NOMO-1 treated with DMSO at 0.1 percent for 48 hours (cell line): ENCODE data around the gene SPATA12.
"Not testable (repeated sequence)": the region's sequence is repeated elsewhere in the genome, so short reads cannot be mapped to it uniquely, and the experiment has no call there.

ENCODE experiments used
- DNase-seq: peaks from one replicate; lab custom pipeline; 2025; ENCODE audit not compliant: unreplicated experiment; lab: John Stamatoyannopoulos, UW

Gene SPATA12

DNA sequence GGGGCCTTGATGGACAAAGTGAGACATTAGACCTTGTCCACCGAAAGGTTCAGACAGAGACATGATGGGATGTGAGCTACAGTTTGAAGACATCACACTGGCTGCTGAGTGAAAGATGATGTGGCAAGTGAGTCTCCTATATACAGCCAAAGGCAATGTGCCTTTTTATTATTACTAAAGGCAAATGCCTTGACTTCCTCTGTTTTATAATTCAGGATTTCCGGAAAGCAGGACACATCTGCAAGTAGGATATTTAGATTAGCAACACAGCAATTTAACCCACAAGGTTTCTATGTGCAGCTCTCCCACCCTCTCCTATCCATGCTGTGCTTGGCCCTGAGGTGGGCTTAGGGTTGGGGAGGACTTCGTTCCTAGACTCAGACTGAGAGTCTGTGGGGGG is 20.7 kb downstream of the SPATA12 start:
- no peak for DNase-seq

DNA sequence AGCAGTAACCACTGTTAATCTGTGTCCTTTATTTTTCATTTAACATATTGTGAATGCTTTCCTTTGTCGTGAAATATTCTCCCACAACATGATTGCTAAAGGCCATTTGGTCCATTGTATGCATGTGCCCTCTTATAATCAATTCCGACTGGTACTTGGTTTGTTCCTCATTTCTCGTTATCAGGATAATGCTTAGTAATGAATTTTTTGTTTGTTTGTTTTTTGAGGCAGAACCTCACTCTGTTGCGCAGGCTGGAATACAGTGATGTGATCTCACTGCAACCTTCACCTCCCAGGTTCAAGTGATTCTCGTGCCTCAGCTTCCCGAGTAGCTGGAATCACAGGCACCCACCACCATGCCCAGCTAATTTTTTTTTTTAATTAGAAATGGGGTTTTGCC is 22.0 kb downstream of the SPATA12 start:
- DNase-seq: no peak

DNA sequence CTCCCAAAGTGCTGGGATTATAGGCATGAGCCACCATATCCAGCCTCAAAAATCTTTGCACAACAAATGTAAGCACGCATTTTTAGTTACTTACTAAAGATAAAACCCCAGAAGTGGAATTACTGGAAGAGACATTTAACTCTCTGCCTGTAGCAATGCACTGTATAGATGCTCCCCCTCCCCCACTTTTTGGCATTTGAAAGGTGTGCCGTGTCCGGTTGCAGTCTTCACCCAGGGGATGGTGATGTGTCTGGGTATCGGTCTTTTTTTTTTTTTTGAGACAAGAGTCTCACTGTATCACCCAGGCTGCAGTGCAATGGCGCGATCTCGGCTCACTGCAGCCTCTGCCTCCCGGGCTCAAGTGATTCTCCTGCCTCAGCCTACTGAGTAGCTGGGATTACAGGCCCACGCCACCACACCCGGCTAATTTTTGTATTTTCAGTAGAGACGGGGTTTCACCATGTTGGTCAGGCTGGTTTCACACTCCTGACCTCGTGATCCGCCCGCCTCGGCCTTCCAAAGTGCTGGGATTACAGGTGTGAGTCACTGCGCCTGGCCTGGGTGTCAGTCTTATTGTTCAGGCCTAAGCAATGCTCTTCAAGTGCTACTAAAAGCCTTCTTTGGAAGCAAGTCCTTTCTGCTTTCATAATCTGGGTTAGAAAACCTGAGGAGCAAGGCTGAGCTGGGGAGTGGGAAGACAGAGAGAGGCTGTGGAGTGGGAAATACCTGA is 23.0 kb downstream of the SPATA12 start:
- not testable (repeated sequence) for DNase-seq

DNA sequence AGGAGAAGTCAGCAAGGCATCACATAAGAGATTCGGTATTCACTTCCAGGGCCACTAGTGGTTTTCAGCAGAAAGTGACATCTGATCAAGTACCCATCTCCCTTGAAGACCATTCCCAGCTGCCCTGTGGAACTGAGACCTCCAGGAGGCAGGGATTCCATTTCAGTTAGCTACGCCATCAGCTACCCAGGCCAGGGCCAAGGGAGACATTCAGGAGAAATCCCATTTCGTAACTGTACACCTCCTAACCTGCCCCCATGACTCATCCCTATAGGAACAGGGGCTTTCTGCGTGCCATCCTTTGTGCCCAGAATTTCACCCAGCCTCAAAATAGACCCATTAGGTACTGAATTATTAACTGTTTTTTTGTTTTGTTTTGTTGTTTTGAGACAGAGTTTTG is 24.7 kb downstream of the SPATA12 start:
- no peak for DNase-seq

DNA sequence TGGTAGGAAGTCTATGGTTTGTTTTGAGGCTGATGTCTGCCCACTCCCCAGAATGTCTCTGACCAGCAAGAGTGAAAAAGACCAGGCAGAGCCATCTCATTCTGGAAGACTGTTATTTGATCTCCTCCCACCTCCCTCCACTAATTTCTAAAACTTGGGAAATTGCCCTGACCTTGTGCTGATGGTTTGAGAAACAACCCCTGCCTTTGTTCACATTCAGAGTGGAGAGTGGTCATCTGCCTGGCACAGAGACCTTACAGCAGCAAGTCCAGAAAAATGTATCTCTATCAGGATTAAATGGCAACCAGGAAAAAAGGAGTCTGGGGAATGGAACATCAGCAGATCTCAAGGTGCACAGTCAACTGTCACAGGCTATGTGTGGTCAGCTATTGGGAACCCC is 25.7 kb downstream of the SPATA12 start:
- DNase-seq: no peak

DNA sequence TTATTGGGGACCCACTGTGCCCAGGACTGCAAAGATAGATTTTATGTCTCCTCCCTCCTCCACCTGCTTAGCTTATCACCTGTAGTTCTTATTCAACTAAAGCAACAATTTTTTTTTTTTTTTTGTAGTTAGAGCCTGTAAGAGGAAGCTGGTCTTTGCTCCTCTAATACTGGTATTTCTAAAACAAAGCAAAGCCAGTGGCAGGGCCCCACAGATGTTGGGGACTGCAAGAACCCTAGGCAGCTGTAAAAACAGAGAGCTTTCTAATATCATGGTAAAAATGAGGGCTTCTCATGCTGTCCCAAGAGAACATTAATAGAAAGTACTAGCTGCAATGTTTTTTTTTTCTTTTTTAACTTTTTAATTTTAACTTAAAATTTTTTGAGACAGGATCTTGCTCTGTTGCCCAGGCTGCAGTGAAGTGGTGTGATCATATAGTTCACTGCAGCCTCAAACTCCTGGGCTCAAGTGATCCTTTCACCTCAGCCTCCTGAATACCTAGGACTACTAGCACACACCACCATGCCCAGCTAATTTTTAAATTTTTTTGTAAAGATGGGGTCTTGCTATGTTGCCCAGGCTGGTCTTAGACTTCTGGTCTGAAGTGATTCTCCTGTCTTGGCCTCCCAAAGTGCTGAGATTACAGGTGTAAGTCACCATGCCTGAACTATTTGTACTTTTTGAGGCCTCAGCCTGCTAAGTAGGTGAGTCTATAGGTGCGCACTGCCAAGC is 27.1 kb downstream of the SPATA12 start:
- DNase-seq: no peak

DNA sequence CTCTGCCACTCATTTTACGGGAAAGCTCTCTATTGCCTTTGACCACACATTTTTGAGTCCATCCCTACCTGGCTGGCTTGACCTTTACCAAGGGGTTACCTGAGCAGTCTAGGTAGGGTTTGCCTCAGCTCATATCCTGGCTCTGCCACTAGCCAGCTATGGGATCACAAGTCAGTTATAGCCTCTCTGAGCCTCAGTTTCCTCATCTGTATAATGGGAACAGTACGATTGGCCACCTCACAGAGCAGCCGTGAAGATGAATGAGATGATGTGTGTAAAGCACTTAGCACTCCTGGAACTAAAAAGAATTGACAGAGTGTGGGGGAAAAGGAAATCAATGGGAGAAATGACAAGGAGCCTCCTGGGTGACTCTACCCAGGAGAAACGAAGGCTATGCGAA is 28.0 kb downstream of the SPATA12 start:
- no peak for DNase-seq

DNA sequence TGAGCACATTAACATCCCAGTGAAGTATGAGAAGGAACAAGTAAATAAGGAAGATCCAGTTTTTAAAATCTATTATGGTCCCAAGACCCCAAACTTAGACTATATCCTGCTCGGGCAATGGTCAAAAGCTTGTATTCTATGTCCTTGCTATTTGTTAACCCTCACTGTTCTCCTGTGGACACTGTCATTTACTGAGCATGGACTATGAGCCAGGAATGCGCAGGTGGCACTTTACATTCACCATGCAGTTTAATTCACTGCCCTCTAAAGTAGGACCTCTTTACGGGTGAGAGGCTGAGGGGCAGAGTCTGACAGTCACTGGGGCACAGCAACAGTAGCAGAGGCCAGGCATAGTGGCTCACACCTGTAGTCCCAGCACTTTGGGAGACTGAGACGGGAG is 28.6 kb downstream of the SPATA12 start:
- DNase-seq: no peak

DNA sequence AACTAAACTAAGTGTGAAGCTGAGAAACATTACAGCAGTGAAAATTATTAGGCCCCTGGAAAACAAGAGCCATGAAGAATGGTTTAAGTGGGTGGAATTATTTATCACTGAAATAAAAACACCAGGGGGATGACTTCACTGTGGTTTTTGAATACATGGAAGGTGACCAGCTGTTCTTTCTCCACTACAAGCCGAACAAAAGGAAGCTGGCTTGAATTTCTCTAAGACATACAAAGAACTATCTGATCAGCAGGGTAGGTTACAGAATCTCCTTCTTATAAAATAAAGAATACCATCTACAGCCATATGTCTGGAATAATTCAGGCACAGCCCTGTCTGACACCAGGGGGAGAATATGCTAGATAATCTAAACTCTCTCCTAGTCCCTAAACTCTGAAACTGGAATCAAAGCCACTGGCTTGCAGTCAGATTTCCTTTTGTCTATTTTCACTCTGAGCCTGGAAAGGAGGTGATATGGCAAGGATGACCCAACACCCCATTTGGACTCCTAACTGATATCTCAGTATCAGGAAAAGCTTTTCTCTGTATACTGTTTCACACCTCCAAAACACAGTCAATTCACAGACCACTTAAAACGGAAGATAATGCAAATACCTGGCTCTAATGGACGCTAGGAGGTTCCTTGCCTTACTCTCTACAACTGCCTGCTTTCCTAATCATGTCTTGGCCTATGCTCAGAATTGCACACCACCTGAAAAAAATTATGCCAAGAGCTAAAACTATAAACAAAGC is 31.2 kb downstream of the SPATA12 start:
- no peak for DNase-seq

DNA sequence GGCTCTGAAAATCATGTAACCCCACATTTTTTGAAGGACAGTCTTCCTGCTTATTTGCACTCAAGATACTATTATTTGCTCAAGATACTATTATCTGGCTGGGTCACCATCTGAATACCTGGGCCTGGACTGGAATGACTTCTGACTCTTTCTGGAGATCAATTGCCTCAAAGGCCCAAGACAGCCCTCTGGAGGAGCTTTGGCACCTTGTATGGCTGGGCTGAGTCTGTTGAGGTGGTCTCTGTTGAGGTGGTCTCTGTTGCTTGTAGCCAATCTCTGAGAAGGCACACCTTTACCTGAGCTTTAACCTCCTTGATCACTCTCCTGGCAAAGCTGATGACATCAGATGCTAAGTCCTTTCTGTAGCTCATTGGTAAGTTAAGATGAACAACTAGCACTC is 33.0 kb downstream of the SPATA12 start:
- no peak for DNase-seq

DNA sequence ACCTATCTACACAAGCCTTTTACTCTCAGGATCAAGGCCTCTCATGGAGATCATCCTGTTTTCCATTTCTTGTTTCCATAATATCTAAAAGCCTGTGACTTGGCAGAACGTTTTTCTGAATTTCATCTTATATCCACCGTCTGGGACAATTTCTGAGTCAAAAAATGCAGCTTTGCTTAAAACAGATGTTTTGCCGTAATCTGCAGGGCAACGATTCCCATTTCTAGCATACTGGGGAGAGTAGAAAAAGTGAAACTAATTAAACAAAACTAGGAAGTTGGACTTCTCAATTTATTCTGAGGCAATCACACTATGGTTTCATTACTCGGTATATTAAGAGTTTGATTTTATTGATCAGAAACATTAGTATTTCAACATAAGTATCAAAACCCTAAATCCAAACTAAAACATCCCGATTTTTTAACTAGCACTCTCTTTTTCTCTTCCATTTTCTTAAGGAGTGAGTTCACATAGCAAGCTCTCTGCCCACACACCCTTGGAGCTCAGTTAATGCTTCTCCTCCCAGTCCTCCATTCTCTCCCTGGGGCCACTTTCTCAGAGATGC is 33.6 kb downstream of the SPATA12 start:
- DNase-seq: peak; percentile 51

DNA sequence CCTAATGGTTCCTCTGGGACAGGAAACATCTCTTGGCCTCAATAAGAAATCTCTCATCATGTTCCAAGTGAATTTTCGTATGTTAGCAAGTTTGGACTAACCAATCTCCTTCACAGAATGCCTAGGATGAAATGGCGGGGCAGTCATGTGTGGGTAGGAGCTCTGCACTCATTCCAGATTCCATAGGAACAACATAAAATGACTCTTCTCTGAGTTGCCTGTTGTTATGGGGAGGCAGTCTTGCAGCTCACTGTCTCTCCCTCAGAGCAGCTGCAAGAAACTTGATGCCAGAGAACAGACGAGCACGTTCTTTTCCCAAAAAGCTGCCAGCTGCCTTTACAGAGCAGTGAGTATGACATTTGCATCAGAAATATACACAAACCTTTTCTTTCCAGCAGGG is 34.1 kb downstream of the SPATA12 start:
- DNase-seq: no peak

DNA sequence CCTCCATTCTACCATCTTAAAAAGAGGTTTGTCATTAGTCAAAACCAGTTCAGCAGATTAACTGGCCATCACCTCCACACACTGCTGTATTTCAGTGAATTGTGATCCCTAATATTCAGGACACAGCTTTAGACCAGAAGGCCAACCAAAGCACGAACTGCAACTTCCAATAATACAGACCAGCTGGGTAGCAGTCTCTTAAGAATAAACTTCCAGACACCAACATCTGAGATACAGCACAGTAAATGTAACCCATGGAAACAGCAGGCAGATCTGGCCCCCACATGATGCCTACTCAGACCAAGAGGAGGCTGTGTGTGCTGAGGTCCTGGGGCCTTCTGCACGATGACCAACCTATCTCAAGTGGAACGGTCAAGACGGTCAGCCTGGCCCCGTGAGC is 34.9 kb downstream of the SPATA12 start:
- DNase-seq: no peak

DNA sequence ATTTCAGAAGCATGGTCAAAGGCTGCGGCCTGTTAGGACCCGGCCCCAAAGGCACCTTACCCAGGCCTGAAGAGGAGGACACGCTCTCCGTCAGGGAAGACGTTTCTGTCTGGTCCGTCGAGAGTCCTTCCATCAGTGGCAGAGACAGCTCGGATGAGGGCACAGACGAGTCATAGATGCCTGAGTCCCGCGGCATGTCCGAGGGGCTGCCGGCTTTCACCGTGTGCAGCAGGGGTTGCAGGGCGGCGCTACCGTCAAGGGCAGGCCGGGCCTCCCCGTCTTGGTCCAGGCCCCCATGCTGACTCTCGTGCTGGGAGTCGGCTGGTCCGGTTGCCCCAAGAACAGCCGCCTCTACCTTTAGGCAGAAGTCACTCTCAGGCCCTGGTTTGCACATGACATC is 37.1 kb downstream of the SPATA12 start:
- no peak for DNase-seq

DNA sequence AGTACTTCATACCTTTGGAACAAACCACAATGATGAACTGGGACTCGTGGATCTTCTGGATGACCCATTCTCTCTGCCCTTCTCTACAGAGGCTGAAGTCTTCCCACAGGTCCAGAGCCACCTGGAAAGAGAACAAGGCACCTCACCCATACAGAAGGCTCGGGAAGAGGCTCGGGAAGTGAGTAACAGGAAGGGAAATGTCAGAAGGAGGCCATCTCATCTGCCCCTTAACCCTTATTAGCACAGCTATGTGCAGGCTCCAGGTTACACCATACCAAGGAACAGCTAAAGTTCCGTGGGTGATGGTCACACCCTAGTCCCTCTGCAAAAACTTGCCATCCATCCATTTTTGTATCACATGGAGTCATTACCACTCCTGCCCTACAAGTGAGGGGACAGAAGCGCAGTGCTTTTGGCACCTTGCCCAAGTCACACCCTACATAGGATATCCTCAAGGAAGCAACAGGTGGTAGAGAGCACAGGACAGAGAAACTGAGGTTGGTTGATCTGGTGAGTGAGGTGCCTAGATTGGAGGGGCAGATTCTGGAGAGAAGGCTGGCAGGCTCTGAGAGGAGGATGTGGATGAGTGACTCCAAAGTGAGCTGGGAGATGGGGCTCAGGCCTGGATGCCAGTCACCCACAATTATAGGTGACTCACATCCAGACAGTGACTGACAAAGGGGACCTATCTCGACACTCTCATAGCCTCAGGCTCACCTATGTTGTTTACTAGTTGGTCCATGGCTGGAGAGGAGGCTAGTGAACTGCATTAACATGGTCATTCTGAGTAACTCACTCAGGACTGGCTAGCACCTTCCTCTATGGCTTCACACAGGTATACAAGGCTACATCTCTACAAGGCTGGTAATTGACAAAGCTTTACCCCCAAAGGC is 38.2 kb downstream of the SPATA12 start:
- DNase-seq: no peak

DNA sequence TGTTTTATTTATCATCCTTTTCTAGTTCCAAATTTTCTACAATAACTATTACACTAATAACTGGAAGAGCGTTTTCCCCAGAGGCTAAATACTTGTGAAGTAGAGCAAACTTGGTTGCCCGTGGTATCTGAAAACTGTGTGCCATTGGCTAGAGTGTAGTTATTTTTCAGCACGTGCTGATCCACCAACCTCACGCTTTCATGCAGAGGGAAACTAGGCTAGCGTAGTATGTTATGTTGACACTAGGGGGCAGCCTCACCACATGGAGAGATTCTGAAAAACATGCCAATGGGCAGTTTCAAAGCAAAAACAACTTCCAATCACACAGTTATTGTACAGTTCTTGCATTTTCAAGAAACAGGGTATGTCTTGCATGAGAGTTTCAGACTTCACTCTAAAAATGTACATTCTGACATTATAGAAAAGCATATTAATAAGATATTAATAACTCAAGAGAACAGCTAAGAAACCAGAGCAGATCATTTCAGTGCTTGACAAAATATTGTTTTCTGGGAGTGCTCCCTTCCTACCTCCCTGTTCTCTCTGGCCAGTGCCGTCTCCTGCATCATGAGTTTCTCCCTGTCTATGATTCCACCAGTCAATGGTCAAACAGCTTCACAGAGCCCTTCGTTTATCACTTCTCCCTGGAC is 39.7 kb downstream of the SPATA12 start:
- peak; percentile 83 for DNase-seq

DNA sequence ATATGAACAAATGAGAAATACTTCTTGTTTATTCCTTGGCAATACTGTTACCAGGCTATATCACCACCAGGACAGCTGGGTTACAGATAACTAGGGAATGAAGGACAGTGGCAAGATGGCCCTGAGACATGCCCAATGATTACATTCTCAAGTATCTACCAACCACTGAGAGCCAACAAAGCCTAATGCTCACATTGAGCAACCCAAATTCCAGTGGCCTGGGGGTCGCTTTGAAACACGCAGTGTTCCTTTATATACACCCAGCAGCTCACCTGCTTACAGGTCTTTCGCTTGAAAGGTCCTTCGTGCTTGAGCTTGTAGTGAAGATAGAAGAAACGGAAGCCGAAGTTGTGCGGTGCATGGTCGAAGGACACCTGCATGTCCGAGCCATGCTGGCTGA is 45.1 kb downstream of the SPATA12 start:
- DNase-seq: no peak

DNA sequence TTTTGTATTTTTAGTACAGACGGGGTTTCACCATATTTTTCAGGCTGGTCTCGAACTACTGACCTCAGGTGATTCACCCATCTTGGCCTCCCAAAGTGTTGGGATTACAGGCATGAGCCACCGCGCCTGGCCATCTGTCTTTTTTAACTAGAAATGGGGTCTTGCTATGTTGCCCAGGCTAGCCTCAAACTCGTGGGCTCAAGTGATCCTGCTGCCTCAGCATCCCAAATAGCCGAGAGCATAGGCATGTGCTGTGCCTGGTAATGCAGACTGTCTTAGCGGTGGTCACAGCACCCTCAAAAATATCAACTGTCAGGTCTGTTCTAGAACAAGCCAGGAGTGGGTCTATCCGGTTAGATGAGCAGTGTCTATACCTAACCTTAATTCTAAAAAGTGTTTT is 48.2 kb downstream of the SPATA12 start:
- no peak for DNase-seq

DNA sequence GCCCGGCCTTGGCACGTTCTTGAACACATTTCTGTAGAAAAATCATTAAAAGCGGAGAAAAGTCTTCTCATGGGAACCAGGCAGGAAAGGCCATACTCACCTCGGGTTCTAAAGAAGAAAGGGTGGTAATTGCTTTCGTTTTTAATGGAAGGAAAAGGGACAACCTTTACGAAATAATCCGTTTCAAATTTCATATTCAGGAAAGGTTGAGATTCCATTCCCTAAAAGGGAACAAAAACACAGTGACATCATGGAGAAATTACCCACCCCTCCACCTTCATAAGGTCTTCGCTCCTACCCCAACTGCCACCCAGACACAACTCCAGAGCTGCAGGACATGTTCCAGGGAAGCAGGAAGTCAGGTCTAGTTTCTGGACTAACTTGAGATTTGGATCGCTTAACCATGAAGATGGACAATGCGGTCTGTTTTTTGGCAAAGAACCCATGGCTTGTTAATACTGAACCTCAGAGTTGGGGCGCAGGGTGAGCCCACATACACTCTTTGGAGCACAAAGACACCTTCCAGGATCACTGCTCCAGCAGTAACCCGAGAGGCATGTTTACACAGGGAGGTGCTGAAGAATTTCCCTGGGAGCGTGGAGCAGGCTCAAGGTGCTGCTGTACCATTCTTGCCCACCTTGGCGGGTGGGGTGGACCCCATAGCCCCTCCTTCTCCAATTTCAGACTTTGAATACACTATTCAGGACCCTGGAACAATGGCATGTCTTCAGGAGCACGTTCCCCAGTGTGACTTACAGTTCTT is 49.2 kb downstream of the SPATA12 start:
- no peak for DNase-seq

DNA sequence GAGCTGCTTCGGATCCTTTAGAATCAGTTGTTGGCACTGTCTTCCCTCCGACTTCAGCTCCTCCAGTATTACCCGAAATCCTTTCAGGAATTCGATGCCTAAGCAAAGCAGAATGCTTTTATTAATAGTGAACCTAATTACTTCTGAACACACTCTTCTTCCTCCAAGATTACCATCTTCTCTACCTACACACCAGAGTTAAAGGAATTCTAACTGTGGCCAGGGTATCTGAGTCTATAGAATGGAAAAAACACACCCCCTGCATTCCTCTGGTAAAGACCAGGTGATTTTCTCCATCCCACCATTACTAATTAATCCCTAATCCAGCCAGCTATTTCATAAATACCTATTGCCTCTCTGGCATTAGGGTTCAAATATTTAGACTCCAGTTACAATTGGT is 49.8 kb downstream of the SPATA12 start:
- no peak for DNase-seq
